22Rv1 (cell line): Measurements from ENCODE around the gene SRSF3.

Experiments
- CTCF ChIP-seq: fragments of 450-650 bp; IDR thresholded peaks from 2 replicates; pipeline ENCODE4 v1.5.1; 2017; ENCODE audit warnings: mild to moderate bottlenecking
- ZFX ChIP-seq: fragments of 450-650 bp; IDR thresholded peaks from 2 replicates; pipeline ENCODE4 v1.6.1; 2017; ENCODE audit warnings: antibody characterized with exemption, borderline replicate concordance

DNA sequence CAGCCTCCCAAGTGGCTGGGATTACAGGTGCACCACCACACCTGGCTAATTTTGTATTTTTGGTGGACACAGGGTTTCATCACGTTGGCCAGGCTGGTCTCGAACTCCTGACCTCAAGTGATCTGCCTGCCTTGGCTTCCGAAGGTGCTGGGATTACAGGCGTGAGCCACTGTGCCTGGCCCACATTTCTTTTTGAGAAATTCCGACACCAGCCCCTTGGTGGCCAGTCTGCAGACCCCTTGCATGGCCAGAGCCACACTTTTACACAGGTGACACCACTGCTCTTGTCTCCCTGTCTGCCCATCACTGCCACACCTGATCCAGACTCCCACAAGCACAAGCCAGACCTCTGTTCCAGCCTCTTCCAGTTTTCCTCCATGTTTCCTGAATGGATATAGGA, 33.0 kb downstream of the SRSF3 start:
- no peak for TF ChIP-seq CTCF
- TF ChIP-seq ZFX = no peak
